Astrocyte (in vitro differentiated cells and primary cell): Measurements from ENCODE around the gene LRCH1.

Source experiments
- EZH2 ChIP-seq: IDR thresholded peaks from 2 replicates; pipeline ENCODE4 v1.6.1; 2012; ENCODE audit warnings: mild to moderate bottlenecking, low read length, inconsistent platforms; ENCODE audit not compliant: insufficient read depth
- TF ChIP-seq, protein P1 (sequence below): IDR thresholded peaks from 2 replicates; pipeline ENCODE4 v1.5.1; 2011; ENCODE audit warnings: low read depth, mild to moderate bottlenecking, inconsistent platforms, low read length, moderate library complexity; ENCODE audit not compliant: insufficient read depth

DNA sequence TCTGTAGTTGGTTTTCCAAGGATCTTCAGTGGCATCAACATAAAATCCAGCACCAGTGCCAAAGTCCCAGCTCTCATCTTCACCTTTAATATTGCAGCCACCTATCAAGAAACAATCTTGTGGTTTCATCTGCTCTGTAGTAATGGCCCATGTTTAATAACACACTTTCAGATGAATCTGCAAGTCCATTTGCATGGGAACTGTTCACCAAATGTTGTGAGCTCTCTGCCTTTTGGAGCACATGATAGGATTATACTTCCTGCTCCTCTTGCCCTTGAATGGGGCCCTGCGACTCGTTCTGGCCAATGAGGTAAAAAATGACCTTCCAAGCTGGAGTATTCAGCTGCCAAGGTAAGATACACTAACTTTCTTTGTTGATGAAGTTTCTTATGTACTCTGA is 229.7 kb downstream of the LRCH1 start:
- TF ChIP-seq, protein P1, sequence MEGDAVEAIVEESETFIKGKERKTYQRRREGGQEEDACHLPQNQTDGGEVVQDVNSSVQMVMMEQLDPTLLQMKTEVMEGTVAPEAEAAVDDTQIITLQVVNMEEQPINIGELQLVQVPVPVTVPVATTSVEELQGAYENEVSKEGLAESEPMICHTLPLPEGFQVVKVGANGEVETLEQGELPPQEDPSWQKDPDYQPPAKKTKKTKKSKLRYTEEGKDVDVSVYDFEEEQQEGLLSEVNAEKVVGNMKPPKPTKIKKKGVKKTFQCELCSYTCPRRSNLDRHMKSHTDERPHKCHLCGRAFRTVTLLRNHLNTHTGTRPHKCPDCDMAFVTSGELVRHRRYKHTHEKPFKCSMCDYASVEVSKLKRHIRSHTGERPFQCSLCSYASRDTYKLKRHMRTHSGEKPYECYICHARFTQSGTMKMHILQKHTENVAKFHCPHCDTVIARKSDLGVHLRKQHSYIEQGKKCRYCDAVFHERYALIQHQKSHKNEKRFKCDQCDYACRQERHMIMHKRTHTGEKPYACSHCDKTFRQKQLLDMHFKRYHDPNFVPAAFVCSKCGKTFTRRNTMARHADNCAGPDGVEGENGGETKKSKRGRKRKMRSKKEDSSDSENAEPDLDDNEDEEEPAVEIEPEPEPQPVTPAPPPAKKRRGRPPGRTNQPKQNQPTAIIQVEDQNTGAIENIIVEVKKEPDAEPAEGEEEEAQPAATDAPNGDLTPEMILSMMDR, result no peak
- TF ChIP-seq EZH2, result no peak
